A673 (cell line): ENCODE results near the gene GAB1. TPM values are rescaled to one million over a fixed set of nuclear protein-coding genes. Genes with fewer than 3 reads are reported as not detected.

Source experiments
- Bru-seq: library from RNA; stranded (reverse); fragments of 400-500 nt; gene quantifications from one replicate; lab custom pipeline; 2021; lab: Mats Ljungman, UMichigan
- BruChase-seq, 2 experiments: library from RNA; stranded (reverse); fragments of 400-500 nt; gene quantifications; one replicate each; lab custom pipeline; 2021; lab: Mats Ljungman, UMichigan
- BruUV-seq: library from RNA; stranded (reverse); fragments of 400-500 nt; replicated peaks from 2 replicates; lab custom pipeline; 2021; lab: Mats Ljungman, UMichigan
- CTCF ChIA-PET: fragments of 300-600 bp; sonication (Branson Sonifier 250); formaldehyde crosslinking; loops from one replicate; lab custom pipeline; 2022; ENCODE audit warnings: antibody characterized with exemption; lab: Charles Lee
- POLR2A ChIA-PET: fragments of 300-600 bp; sonication (Branson Sonifier 250); formaldehyde crosslinking; loops from one replicate; lab custom pipeline; 2022; ENCODE audit warnings: antibody characterized with exemption; ENCODE audit not compliant: low non-redundant PET; lab: Charles Lee
- DNase-seq: peaks from one replicate; pipeline ENCODE4 v3.0.0-alpha.2; 2015; ENCODE audit warnings: low spot score
- H3K27ac ChIP-seq: fragments of 200-600 bp; sonication (generic); 2 replicates; pipeline ENCODE4 v1.5.1; 2016; ENCODE audit warnings: mixed run types, low read depth, mild to moderate bottlenecking, mixed read lengths, antibody characterized with exemption, low read length; ENCODE audit not compliant: poor library complexity, severe bottlenecking
- H3K27me3 ChIP-seq: fragments of 200-600 bp; sonication (generic); replicated peaks from 2 replicates; pipeline ENCODE4 v1.6.1; 2017; ENCODE audit warnings: mixed run types, low read depth, mild to moderate bottlenecking, mixed read lengths, antibody characterized with exemption, low read length; ENCODE audit not compliant: insufficient read depth, poor library complexity
- H3K36me3 ChIP-seq: fragments of 200-600 bp; sonication (generic); 2 replicates; pipeline ENCODE4 v1.6.1; 2016; ENCODE audit warnings: mixed run types, mild to moderate bottlenecking, mixed read lengths, antibody characterized with exemption, low read length; ENCODE audit not compliant: insufficient read depth, poor library complexity, severe bottlenecking
- H3K4me1 ChIP-seq: fragments of 200-600 bp; sonication (generic); 2 replicates; pipeline ENCODE4 v1.6.1; 2017; ENCODE audit warnings: mixed run types, mild to moderate bottlenecking, mixed read lengths, antibody characterized with exemption, low read length; ENCODE audit not compliant: insufficient read depth, poor library complexity, severe bottlenecking
- H3K4me3 ChIP-seq: fragments of 200-600 bp; sonication (generic); 2 replicates; pipeline ENCODE4 v1.5.1; 2016; ENCODE audit warnings: low read depth, mixed run types, mild to moderate bottlenecking, mixed read lengths, low read length; ENCODE audit not compliant: poor library complexity, severe bottlenecking
- H3K9me3 ChIP-seq: fragments of 200-600 bp; sonication (generic); 2 replicates; pipeline ENCODE4 v1.6.1; 2016; ENCODE audit warnings: mixed run types, low read depth, mild to moderate bottlenecking, mixed read lengths, antibody characterized with exemption, low read length; ENCODE audit not compliant: poor library complexity, severe bottlenecking
- CTCF ChIP-seq: fragments of 300-800, 200-600 bp; sonication (generic); conservative IDR thresholded peaks from 2 replicates; pipeline ENCODE4 v1.5.1; 2017; ENCODE audit warnings: low read depth, mild to moderate bottlenecking, antibody characterized with exemption, low read length, moderate library complexity, mixed read lengths
- EZH2 ChIP-seq: fragments of 200-600 bp; sonication (generic); IDR thresholded peaks from 2 replicates; pipeline ENCODE4 v1.6.1; 2017; ENCODE audit warnings: borderline replicate concordance, low read depth, mild to moderate bottlenecking, mixed read lengths, antibody characterized with exemption, low read length; ENCODE audit not compliant: poor library complexity, severe bottlenecking
- intact Hi-C: fragments of 100-400 bp; cut with micrococcal nuclease; formaldehyde crosslinking; loops from one replicate; pipeline ENCODE4 v1.10.0; 2022; ENCODE audit not compliant: unreplicated experiment
- long read RNA-seq: library from polyadenylated mRNA; stranded (forward); transcript quantifications from one replicate; pipeline ENCODE4 v2.0.0, GENCODE V29; 2022
- total RNA-seq: library from RNA; stranded (reverse); gene quantifications from 2 replicates; pipeline ENCODE4 v1.2.3, GENCODE V29; 2021

GAB1 gene
- total RNA-seq = 27.6 and 32.8 TPM in 2 replicates
- percentile 86 among the genes with signal in this experiment for Bru-seq, nascent RNA
- percentile 84 among the genes with signal in this experiment for BruChase-seq, experiment 1, labeled RNA remaining after a 2-hour chase
- BruChase-seq, experiment 2, labeled RNA remaining after a 6-hour chase = percentile 70 among the genes with signal in this experiment
- long read RNA-seq, partial matches to known transcripts = 2 of 12 reads
- long read RNA-seq, other reads (novel, unspliced or antisense) = 7 of 12 reads

- ChIA-PET CTCF (interaction anchor here (0.6 kb wide), 2 partner anchors 45 to 112 kb away, joined by 3 to 4 read pairs; no protein-coding TSS in a partner anchor), POLR2A (interaction anchor here (0.6 kb wide), 1 partner anchor 10 kb away, joined by 3 read pairs; no protein-coding TSS in a partner anchor)
- Histone ChIP-seq H3K4me1 (peaks cover 15% of the 10 kb centered on the region), H3K4me3 (peak within 1 kb of the TSS; percentile 79), H3K9me3 (no peaks in the 10 kb centered on the region), H3K27me3 (no peaks in the 10 kb centered on the region), H3K36me3 (no peaks in the 10 kb centered on the region), H3K27ac (peak within 1 kb of the TSS; percentile 88)
- peak; percentile 86 for DNase-seq
- no TSS peak for BruUV-seq
- intact Hi-C loops = loop anchor here (2.0 to 10.0 kb wide), 3 partner anchors 22 to 132 kb away; no protein-coding TSS in a partner anchor
- TF ChIP-seq CTCF (no peak), EZH2 (no peak)
These were observed at the start of gene GAB1 for GRCh38 chr4:143336781-143337599. Gene GAB1, plus strand, starts transcription at chr4:143336876. Its CDS starts 313 bp downstream, at chr4:143337189.

- no peak for TF ChIP-seq EZH2
- TF ChIP-seq CTCF = no peak
- intact Hi-C loops = no loop called here
- no TSS peak for BruUV-seq
These were observed 49.1 kb upstream of the GAB1 start for GRCh38 chr4:143287572-143287923.

GRCh38 chr4:143288171-143288570 is 48.5 kb upstream of the GAB1 start:
- no peak overlapping the region for H3K27ac ChIP-seq
- no peaks in the 10 kb centered on the region for H3K9me3 ChIP-seq
- TF ChIP-seq CTCF = no peak
- no peak for TF ChIP-seq EZH2
- no peak for DNase-seq
- BruUV-seq = no TSS peak
- intact Hi-C loops = no loop called here
- H3K36me3 ChIP-seq = no peaks in the 10 kb centered on the region
- ChIA-PET POLR2A (no interaction called here), CTCF (no interaction called here)
- H3K4me3 ChIP-seq = no peak overlapping the region
- no peaks in the 10 kb centered on the region for H3K27me3 ChIP-seq
- H3K4me1 ChIP-seq = peaks cover 3% of the 10 kb centered on the region

More at GRCh38 chr4:143287572-143287923, 49.1 kb upstream of the GAB1 start:
- Histone ChIP-seq H3K27ac (no peak overlapping the region), H3K36me3 (no peaks in the 10 kb centered on the region), H3K9me3 (no peaks in the 10 kb centered on the region), H3K4me3 (no peak overlapping the region), H3K4me1 (peaks cover 3% of the 10 kb centered on the region), H3K27me3 (no peaks in the 10 kb centered on the region)
- POLR2A ChIA-PET = no interaction called here
- peak; percentile 33 for DNase-seq
- CTCF ChIA-PET = no interaction called here
